Activated naive CD8-positive, alpha-beta T cell treated with anti-CD3 and anti-CD28 coated beads, Interleukin-2, amount 10 ng/mL, durations not matched to agents 7 days and 5 days (primary cell): ENCODE measurements around the gene CALM3. TPM values are rescaled to one million over a fixed set of nuclear protein-coding genes. Genes with fewer than 3 reads are reported as not detected.

ENCODE experiments used
- ATAC-seq: fragments of 150-1000 bp; cut with Tn5 transposase; one replicate; pipeline ENCODE4 v1.10.0; 2021; ENCODE audit warnings: low read depth, moderate library complexity
- POLR2A ChIA-PET: fragments of 350-600 bp; sonication (Branson Sonifier 250); formaldehyde crosslinking; loops from one replicate; lab custom pipeline; 2021; ENCODE audit warnings: antibody characterized with exemption; lab: Charles Lee
- DNase-seq: peaks from one replicate; pipeline ENCODE4 v3.0.0; 2021
- H3K27ac Mint-ChIP-seq: one replicate; pipeline ENCODE4 v1.8.0; 2022; ENCODE audit warnings: mild to moderate bottlenecking, mixed read lengths
- H3K27me3 Mint-ChIP-seq: one replicate; pipeline ENCODE4 v1.8.0; 2022; ENCODE audit warnings: mild to moderate bottlenecking, moderate library complexity, mixed read lengths
- H3K36me3 Mint-ChIP-seq: one replicate; pipeline ENCODE4 v1.8.0; 2021; ENCODE audit warnings: mild to moderate bottlenecking, mixed read lengths
- H3K4me1 Mint-ChIP-seq: one replicate; pipeline ENCODE4 v1.8.0; 2021; ENCODE audit warnings: mixed read lengths
- H3K4me3 Mint-ChIP-seq: one replicate; pipeline ENCODE4 v1.8.0; 2022; ENCODE audit warnings: mild to moderate bottlenecking, moderate library complexity, mixed read lengths
- H3K9me3 Mint-ChIP-seq: one replicate; pipeline ENCODE4 v1.8.0; 2021; ENCODE audit warnings: mixed read lengths
- total RNA-seq, 2 experiments: library from RNA; stranded (reverse); gene quantifications; one replicate each; pipeline ENCODE4 v1.2.3, GENCODE V29; 2021

The CALM3 gene
- total RNA-seq, 2 experiments from 2014 or later, result 485 to 503 TPM

GRCh38 chr19:46660008-46660517 is 58.9 kb downstream of the CALM3 start:
- Mint-ChIP-seq H3K36me3 (no peaks in the 10 kb centered on the region), H3K27ac (peak overlapping the region; percentile 32), H3K27me3 (peaks cover 35% of the 10 kb centered on the region), H3K4me3 (peak overlapping the region; percentile 60), H3K4me1 (peaks cover 13% of the 10 kb centered on the region), H3K9me3 (no peaks in the 10 kb centered on the region)
- DNase-seq (no peak), ATAC-seq (no peak)
- POLR2A ChIA-PET, result interaction anchor here (1.9 to 2.4 kb wide), 2 partner anchors 54 to 59 kb away, joined by 8 to 24 read pairs; partner anchors contain the start of gene CALM3

Other genes with a start within 250 kb of the CALM3 start
- not detected for gene CCDC8, start 187.8 kb upstream of the CALM3 start, total RNA-seq
- under 1 TPM in 1 of 2 experiments, not detected in 1; 0.11 TPM for gene PNMA8C, start 172.4 kb upstream of the CALM3 start, total RNA-seq
- gene PNMA8A, start 129.8 kb upstream of the CALM3 start, total RNA-seq, result 1 to 10 TPM; 1.7 to 1.8 TPM
- gene PNMA8B, start 105.5 kb upstream of the CALM3 start, total RNA-seq, result under 1 TPM; 0.22 to 0.23 TPM
- gene PTGIR, start 23.8 kb downstream of the CALM3 start, total RNA-seq, result 1 to 10 TPM; 8.0 to 8.5 TPM
- gene GNG8, start 34.9 kb downstream of the CALM3 start, total RNA-seq, result 1 to 10 TPM in 1 of 2 experiments, not detected in 1; 2.4 TPM
- under 1 TPM; 0.42 to 0.48 TPM for gene DACT3, start 59.9 kb downstream of the CALM3 start, total RNA-seq
- 100 to 1,000 TPM; 166 to 173 TPM for gene PRKD2, start 115.8 kb downstream of the CALM3 start, total RNA-seq
- 10 to 100 TPM; 17.8 to 18.1 TPM for gene FKRP, start 144.7 kb downstream of the CALM3 start, total RNA-seq
- gene STRN4, start 145.1 kb downstream of the CALM3 start, total RNA-seq, result 10 to 100 TPM; 79.2 to 87.5 TPM
- 100 to 1,000 TPM; 121 to 127 TPM for gene SLC1A5, start 187.3 kb downstream of the CALM3 start, total RNA-seq
- 100 to 1,000 TPM; 103 to 110 TPM for gene AP2S1, start 249.5 kb downstream of the CALM3 start, total RNA-seq